Kidney (tissue), 14 donors: ENCODE measurements around the gene KCNQ1. TPM values are rescaled to one million over a fixed set of nuclear protein-coding genes. Genes with fewer than 3 reads are reported as not detected.

Source experiments
- DNase-seq, 5 donors: peaks; one replicate each; pipeline ENCODE4 v3.0.0-alpha.2; 2013 to 2020
- FAIRE-seq: peaks from 2 replicates; lab custom pipeline; 2012; peaks lifted over from hg19 to GRCh38; lab: Jason Lieb, UNC
- H3K27ac ChIP-seq, 2 donors: one replicate each; pipeline ENCODE4 v1.7.0; 2013; ENCODE audit warnings: low read depth in 2 of 2, low read length in 2 of 2, inconsistent platforms in 1 of 2
- H3K27me3 ChIP-seq: one replicate; pipeline ENCODE4 v1.7.1; 2013; ENCODE audit warnings: low read length, inconsistent platforms; ENCODE audit not compliant: control insufficient read depth, insufficient read depth
- H3K36me3 ChIP-seq, 3 donors: one replicate each; pipeline versions ENCODE4 v1.7.0 to v1.7.1; 2013; ENCODE audit warnings: low read length in 3 of 3, control low read depth in 1 of 3, inconsistent platforms in 1 of 3; ENCODE audit not compliant: insufficient read depth in 3 of 3, control insufficient read depth in 2 of 3
- H3K4me1 ChIP-seq, 3 donors: one replicate each; pipeline versions ENCODE4 v1.7.0 to v1.7.1; 2013; ENCODE audit warnings: low read length in 3 of 3, inconsistent platforms in 1 of 3, low read depth in 1 of 3; ENCODE audit not compliant: control insufficient read depth in 2 of 3, insufficient read depth in 2 of 3
- H3K4me3 ChIP-seq, 3 donors: one replicate each; pipeline versions ENCODE4 v1.7.0 to v1.8.1; 2013; ENCODE audit warnings: low read length in 3 of 3, control low read depth in 1 of 3, inconsistent platforms in 1 of 3
- H3K9ac ChIP-seq, 3 donors: one replicate each; pipeline versions ENCODE4 v1.7.0 to v1.7.1; 2013; ENCODE audit warnings: low read length in 3 of 3, control low read depth in 1 of 3, inconsistent platforms in 1 of 3
- H3K9me3 ChIP-seq, 3 donors: one replicate each; pipeline versions ENCODE4 v1.7.0 to v1.7.1; 2013; ENCODE audit warnings: low read length in 3 of 3, control low read depth in 1 of 3, inconsistent platforms in 1 of 3; ENCODE audit not compliant: control insufficient read depth in 2 of 3, insufficient read depth in 1 of 3
- intact Hi-C: fragments of 100-400 bp; cut with DNase I; formaldehyde crosslinking; loops from one replicate; pipeline ENCODE4 v1.11.1; 2022
- polyA plus RNA-seq: library from polyadenylated mRNA; stranded (reverse); fragments of 350-450 nt; fragmentation: Illumina TruSeq; extraction: RNeasy Lipid Tissue Mini Kit (QIAGEN cat#74804); gene quantifications from one replicate; pipeline ENCODE4 v1.2.3, GENCODE V29; 2014; ENCODE audit warnings: low read depth, low replicate concordance; ENCODE audit not compliant: insufficient read depth
- total RNA-seq: library from RNA; stranded (reverse); fragmentation: NEBNext Ultra II Directional; extraction: Animal tissue kit (Norgen Biotek cat#: 25700); gene quantifications from one replicate; pipeline ENCODE4 v1.2.1, GENCODE V29; 2021
- TF ChIP-seq, protein P1 (sequence below): IDR thresholded peaks from 3 replicates; pipeline ENCODE4 v1.5.1; 2012; ENCODE audit warnings: mild to moderate bottlenecking, moderate library complexity, borderline replicate concordance; ENCODE audit not compliant: insufficient read depth; ENCODE audit errors: extremely low read depth
- donor health status: control.
- donor health status: control.
- donor health status: control.
- donor health status: control.
- donor health status: control.
- donor health status: DM: yes; HTN: yes; CAD: no.
- donor health status: Normal renal cell carcinoma (clear cell type).

KCNQ1 gene
- total and polyA plus RNA-seq, 2 donors from 2014 or later, result 45.5 to 49.4 TPM

DNA sequence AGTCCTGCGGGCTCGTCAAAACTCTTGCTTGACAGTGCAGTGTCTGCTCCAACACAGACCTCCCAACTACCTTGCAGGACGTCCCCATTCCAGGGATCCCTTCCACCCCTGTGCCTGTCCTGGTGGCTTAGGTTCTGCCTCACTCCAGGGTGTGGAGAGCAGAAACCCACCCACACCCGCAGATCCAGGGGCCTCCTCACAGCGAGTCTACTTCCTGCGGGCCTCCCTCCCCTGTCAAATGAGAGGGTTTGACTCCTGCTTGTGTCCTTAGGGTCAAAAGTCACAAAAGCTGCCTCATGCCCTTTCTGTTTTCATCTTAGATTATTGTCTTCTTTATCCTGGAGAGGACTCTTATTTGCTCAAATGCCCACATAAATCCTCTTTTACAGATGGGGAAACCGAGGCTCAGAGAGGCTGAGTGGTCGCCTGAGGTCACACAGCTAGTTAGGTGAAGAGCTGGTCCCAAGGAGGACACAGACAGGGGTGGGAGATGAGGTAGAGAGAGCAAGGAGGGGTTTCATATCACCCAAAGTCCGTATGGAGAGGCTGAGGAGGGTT is 336.1 kb downstream of the KCNQ1 start:
- peak overlapping the region in 1 of 2 donors; percentile 69 for H3K27ac ChIP-seq
- intact Hi-C loops, result no loop called here
- no peak overlapping the region for H3K9ac ChIP-seq
- no peak for DNase-seq
- H3K27me3 ChIP-seq, result no peaks in the 10 kb centered on the region
- H3K4me3 ChIP-seq, result no peak overlapping the region
- no peaks in the 10 kb centered on the region for H3K9me3 ChIP-seq
- TF ChIP-seq, protein P1, sequence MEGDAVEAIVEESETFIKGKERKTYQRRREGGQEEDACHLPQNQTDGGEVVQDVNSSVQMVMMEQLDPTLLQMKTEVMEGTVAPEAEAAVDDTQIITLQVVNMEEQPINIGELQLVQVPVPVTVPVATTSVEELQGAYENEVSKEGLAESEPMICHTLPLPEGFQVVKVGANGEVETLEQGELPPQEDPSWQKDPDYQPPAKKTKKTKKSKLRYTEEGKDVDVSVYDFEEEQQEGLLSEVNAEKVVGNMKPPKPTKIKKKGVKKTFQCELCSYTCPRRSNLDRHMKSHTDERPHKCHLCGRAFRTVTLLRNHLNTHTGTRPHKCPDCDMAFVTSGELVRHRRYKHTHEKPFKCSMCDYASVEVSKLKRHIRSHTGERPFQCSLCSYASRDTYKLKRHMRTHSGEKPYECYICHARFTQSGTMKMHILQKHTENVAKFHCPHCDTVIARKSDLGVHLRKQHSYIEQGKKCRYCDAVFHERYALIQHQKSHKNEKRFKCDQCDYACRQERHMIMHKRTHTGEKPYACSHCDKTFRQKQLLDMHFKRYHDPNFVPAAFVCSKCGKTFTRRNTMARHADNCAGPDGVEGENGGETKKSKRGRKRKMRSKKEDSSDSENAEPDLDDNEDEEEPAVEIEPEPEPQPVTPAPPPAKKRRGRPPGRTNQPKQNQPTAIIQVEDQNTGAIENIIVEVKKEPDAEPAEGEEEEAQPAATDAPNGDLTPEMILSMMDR, result no peak
- no peaks in the 10 kb centered on the region for H3K36me3 ChIP-seq
- peaks cover 0 to 31% (median 19%) of the 10 kb centered on the region in 3 donors for H3K4me1 ChIP-seq
- FAIRE-seq, result no peak

DNA sequence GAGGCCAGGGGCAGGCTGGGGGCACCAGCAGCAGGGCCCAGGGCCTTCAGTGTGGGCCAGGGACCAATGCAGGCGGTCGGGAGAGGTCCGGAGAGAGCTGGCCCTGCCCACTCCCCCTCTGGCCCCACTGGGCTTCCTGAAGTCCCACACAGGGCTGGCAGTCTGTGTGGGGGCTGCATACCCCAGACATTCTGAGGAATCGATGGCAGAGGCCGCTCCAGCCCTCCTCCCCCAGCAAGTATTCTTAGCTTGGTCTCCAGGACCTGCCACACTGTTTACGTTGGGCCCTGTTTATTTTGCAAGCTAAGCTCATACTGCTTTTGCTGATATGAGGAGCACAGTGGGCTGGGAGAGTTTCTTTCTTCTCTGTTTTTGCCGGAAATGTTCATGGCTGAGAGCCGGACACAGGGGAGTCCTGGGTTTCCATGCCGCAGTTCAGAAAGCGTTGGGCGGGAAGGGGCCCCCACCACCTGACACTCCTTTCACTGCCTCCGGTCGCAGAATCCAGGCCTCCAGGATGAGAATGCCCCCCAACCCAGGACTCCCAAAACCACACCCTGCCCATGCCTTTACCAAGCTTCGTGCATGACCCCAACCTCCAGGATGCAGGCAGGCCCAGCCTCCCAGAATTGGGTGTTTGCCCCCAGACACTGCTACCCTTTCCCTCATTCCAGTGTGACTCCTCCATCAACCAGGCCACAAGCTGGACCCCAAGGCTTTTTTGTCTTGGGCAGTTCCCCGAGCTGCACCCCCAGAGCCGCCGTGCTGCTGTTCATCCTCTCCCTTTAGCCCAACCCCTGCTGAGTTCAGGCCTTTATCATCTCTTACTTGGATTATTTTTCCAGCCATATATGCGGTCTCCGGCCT is 336.8 kb downstream of the KCNQ1 start:
- peak in 3 of 5 donors; percentile 10 to 52 (median 43) for DNase-seq
- H3K9me3 ChIP-seq, result no peaks in the 10 kb centered on the region
- H3K27ac ChIP-seq, result no peak overlapping the region
- TF ChIP-seq, protein P1, result no peak
- no peak overlapping the region for H3K4me3 ChIP-seq
- intact Hi-C loops, result no loop called here
- H3K4me1 ChIP-seq, result peaks cover 0 to 31% (median 19%) of the 10 kb centered on the region in 3 donors
- no peaks in the 10 kb centered on the region for H3K27me3 ChIP-seq
- no peak for FAIRE-seq
- H3K9ac ChIP-seq, result no peak overlapping the region
- no peaks in the 10 kb centered on the region for H3K36me3 ChIP-seq

DNA sequence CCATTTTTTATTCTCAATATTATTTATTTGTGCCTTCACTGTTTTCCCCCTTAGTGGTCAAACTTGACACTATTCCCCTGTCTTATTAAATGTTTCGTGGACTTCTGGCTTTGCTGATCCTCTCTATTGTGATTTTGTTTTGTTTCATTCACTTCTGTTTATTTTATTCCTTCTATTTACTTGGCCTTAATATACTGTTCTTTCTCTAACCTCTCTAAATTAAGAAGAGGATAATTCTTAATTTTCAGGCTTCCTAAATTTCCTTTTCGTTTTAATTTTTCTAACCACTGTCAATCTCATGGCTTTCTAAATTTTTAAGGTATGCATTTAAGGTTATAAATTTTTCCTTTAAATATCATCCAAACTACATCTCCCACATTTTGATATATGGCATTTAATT is 338.0 kb downstream of the KCNQ1 start:
- intact Hi-C loops, result no loop called here
- peak; percentile 8 for FAIRE-seq
- TF ChIP-seq, protein P1, result no peak
- no peak for DNase-seq
- peaks cover 0 to 28% (median 19%) of the 10 kb centered on the region in 3 donors for H3K4me1 ChIP-seq
- H3K9me3 ChIP-seq, result no peaks in the 10 kb centered on the region
- H3K4me3 ChIP-seq, result no peak overlapping the region
- no peak overlapping the region for H3K27ac ChIP-seq
- no peak overlapping the region for H3K9ac ChIP-seq
- no peaks in the 10 kb centered on the region for H3K36me3 ChIP-seq
- H3K27me3 ChIP-seq, result no peaks in the 10 kb centered on the region
